Small intestine (tissue), 16 donors: ENCODE data around the gene SNAI3. TPM values are rescaled to one million over a fixed set of nuclear protein-coding genes. Genes with fewer than 3 reads are reported as not detected.
A peak's percentile ranks its signal among the peaks of the same experiment; 100 is the strongest.

ENCODE experiments used
- DNase-seq, 2 donors: peaks; one replicate each; pipeline versions ENCODE4 v3.0.0 to v3.0.0-alpha.2; 2013
- FAIRE-seq: peaks from 2 replicates; lab custom pipeline; 2012; peaks lifted over from hg19 to GRCh38; lab: Jason Lieb, UNC
- H3K27ac ChIP-seq, 3 donors: one replicate each; pipeline ENCODE4 v1.5.1; 2013; ENCODE audit warnings: low read length in 2 of 3, mild to moderate bottlenecking in 2 of 3, control low read depth in 1 of 3, inconsistent platforms in 1 of 3, low read depth in 1 of 3, moderate library complexity in 1 of 3
- H3K27me3 ChIP-seq, 3 donors: one replicate each; pipeline ENCODE4 v1.6.1; 2013; ENCODE audit warnings: low read length in 3 of 3, inconsistent platforms in 1 of 3; ENCODE audit not compliant: control insufficient read depth in 3 of 3, insufficient read depth in 3 of 3
- H3K36me3 ChIP-seq, 3 donors: one replicate each; pipeline ENCODE4 v1.6.1; 2013; ENCODE audit warnings: low read length in 3 of 3, inconsistent platforms in 1 of 3, low read depth in 1 of 3, mild to moderate bottlenecking in 1 of 3, moderate library complexity in 1 of 3; ENCODE audit not compliant: control insufficient read depth in 3 of 3, insufficient read depth in 2 of 3
- H3K4me1 ChIP-seq, 3 donors: one replicate each; pipeline ENCODE4 v1.6.1; 2013; ENCODE audit warnings: low read length in 2 of 3, inconsistent platforms in 1 of 3, low read depth in 1 of 3, mild to moderate bottlenecking in 1 of 3, moderate library complexity in 1 of 3; ENCODE audit not compliant: control insufficient read depth in 3 of 3, insufficient read depth in 2 of 3
- H3K4me3 ChIP-seq, 3 donors: one replicate each; pipeline ENCODE4 v1.5.1; 2013; ENCODE audit warnings: low read length in 3 of 3, control low read depth in 1 of 3, inconsistent platforms in 1 of 3, low read depth in 1 of 3, mild to moderate bottlenecking in 1 of 3, moderate library complexity in 1 of 3
- H3K9me3 ChIP-seq, 2 donors: one replicate each; pipeline ENCODE4 v1.6.1; 2013; ENCODE audit warnings: low read depth in 1 of 2, low read length in 1 of 2; ENCODE audit not compliant: control insufficient read depth in 2 of 2, insufficient read depth in 1 of 2
- WGBS, 3 donors: extraction: QIAGEN DNeasy Blood & Tissue Kit; methylation state at CpG; one replicate each; pipeline ENCODE4 v1.1.7; 2013; 5-methylcytosine and 5-hydroxymethylcytosine counted together
- long read RNA-seq, 10 donors: transcript quantifications; one replicate each; lab custom pipeline, GENCODE V29; 2026
- polyA plus RNA-seq, 4 donors: library from polyadenylated mRNA; stranded (reverse) in 3 of 4; unstranded in 1 of 4; fragments of 200-250 nt in 3 of 4; fragments of 120-200 nt in 1 of 4; gene quantifications; one replicate each; pipeline versions ENCODE4 v1.2.1 to v1.2.3, GENCODE V29; 2013
- donor health status: healthy with polysubstance abuse.
- donor health status: control.
- donor health status: control.
- donor health status: Bipolar disorder and iron deficiency.
- donor health status: healthy.

SNAI3 gene
- 1 to 10 TPM in 2 of 4 donors, under 1 TPM in 2; 0.45 to 3.2 (median 0.86) TPM for polyA plus RNA-seq
- long read RNA-seq, donor 1: 0 reads
- long read RNA-seq, donor 2: 0 reads
- long read RNA-seq, donor 3: 0 reads
- long read RNA-seq, donor 4: 0 reads
- long read RNA-seq, donor 5: 0 reads
- long read RNA-seq, donor 6: 0 reads
- long read RNA-seq, donor 7: 0 reads
- long read RNA-seq, donor 8: 0 reads
- long read RNA-seq, donor 9: 0 reads
- long read RNA-seq, donor 10: 0 reads

DNA sequence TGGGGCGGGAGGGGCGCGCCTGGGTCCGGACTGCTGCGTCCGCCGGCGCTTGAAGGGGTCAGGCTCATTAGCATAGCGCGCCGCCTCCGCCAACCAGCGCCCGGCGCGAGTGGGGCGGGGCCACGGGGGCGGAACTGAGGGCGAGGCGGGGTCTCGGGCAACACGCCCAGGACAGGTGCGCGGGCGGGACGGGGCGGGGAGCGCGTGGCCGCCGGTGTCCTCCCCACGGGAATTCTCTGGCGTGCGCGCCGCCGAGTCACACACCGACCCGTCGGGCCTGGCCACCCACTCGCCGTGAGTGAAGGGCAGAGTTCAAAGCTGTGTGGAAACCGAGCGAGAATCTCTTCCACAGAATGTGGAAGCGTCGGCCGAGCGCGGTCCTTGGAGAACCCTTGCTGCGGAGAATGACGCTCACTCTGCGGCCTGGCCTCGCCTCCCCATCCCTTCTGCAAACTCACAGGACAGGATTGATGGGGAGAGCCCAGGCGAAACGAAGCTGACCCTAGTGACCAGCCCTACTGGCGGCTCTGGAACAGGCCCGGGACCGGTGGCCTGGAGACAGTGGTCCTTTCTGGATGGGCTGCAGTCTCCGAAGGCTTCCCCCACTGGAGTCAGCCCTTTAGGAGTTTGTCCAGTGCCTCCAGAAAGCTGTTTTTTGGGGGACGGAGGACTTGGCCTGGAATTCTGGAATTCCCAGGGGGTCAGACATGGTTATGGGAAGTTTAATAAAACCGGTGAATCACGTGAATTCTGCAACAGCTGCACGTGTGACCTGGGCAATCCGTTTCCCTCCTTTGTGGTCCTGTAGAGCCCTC is at the start of gene SNAI3:
Gene SNAI3 (minus strand): TSS at position 69 of the 815 bp plus-strand sequence. CDS start 101 bp downstream, outside the sequence.
- peak within 1 kb of the TSS; percentile 41 to 60 (median 51) for H3K4me3 ChIP-seq
- peaks cover 0 to 45% (median 2%) of the 10 kb centered on the region in 3 donors for H3K27me3 ChIP-seq
- H3K36me3 ChIP-seq: no peaks in the 10 kb centered on the region
- 4 to 6% (median 6%) methylated on average over 44 to 65 of the region's 65 CpGs for WGBS, 3 donors
- DNase-seq: peak; percentile 85 to 93
- peak within 1 kb of the TSS in 2 of 3 donors; percentile 21 to 71 for H3K27ac ChIP-seq
- no peaks in the 10 kb centered on the region for H3K9me3 ChIP-seq
- no peak for FAIRE-seq
- peaks cover 2 to 38% (median 5%) of the 10 kb centered on the region in 3 donors for H3K4me1 ChIP-seq

DNA sequence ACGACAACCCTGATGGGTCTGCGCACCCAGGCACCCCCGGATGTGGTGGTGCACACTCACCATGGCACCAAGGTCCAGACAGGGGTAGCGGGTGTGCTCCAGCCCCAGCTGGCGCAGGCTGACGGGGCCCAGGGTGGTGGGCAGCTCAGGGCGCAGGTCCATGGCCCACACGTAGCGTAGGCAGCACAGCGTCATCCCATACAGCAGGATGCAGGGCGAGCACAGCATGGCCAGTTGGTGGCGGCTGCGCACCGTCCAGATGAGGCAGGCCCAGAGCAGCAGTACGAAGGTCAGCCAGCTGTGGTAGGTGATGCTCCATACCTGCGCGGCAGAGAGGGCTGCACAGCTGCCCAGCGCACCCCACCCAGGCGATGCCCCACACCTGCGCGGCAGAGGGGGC is 49.8 kb upstream of the SNAI3 start:
- FAIRE-seq (no peak), DNase-seq (no peak)
- no peaks in the 10 kb centered on the region for H3K27me3 ChIP-seq
- H3K9me3 ChIP-seq: no peaks in the 10 kb centered on the region
- no peaks in the 10 kb centered on the region for H3K4me1 ChIP-seq
- H3K4me3 ChIP-seq: no peak overlapping the region
- H3K27ac ChIP-seq: no peak overlapping the region
- H3K36me3 ChIP-seq: peaks cover 2 to 97% (median 19%) of the 10 kb centered on the region in 3 donors
- WGBS, 3 donors: 96 to 97% (median 96%) methylated on average over 15 to 21 of the region's 21 CpGs

DNA sequence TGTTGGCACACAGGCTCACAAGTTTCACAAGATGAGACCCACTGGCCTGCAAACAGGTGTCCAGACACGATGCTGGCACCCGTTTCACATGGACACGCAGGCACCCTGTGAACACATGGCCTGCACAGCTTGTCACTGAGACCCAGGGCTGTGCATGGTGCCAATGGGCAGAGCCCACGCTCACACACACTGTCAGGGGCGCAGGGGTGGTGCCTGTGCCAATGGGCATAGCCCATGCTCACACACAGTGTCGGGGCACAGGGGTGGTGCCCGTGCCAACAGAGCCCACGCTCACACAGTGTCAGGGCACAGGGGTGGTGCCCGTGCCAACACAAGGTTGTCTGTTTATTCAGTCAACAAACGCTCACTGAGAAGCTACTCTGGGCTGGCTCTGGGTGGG is 49.3 kb upstream of the SNAI3 start:
- Histone ChIP-seq H3K4me1 (no peaks in the 10 kb centered on the region), H3K4me3 (no peak overlapping the region), H3K36me3 (peaks cover 2 to 97% (median 19%) of the 10 kb centered on the region in 3 donors), H3K27ac (no peak overlapping the region), H3K9me3 (no peaks in the 10 kb centered on the region), H3K27me3 (no peaks in the 10 kb centered on the region)
- FAIRE-seq: no peak
- 88 to 93% (median 92%) methylated on average over 10 of the region's 10 CpGs for WGBS, 3 donors
- no peak for DNase-seq

DNA sequence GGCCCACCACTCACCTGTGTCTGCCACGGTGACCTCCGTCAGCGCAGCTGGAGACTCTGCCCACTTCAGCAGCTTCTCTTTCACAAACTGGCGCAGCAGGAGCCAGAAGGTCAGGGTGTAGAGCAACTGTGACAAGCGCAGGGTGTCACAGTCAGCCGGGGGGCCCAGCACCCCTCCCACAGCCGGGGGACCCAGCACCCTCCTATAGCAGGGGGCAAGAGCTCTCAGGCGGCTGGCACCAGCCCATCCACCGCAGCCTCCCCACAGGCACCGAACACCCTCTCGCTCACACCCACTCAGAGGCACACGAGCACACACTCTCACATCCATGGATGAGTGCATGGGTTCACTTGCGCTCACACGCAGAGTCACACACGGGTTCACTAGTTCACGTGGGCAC is 48.8 kb upstream of the SNAI3 start:
- Histone ChIP-seq H3K27me3 (no peaks in the 10 kb centered on the region), H3K9me3 (no peaks in the 10 kb centered on the region), H3K27ac (no peak overlapping the region), H3K4me3 (no peak overlapping the region), H3K4me1 (no peaks in the 10 kb centered on the region), H3K36me3 (peaks cover 2 to 95% (median 16%) of the 10 kb centered on the region in 3 donors)
- FAIRE-seq (no peak), DNase-seq (no peak)
- 92 to 95% (median 94%) methylated on average over 14 to 16 of the region's 16 CpGs for WGBS, 3 donors

DNA sequence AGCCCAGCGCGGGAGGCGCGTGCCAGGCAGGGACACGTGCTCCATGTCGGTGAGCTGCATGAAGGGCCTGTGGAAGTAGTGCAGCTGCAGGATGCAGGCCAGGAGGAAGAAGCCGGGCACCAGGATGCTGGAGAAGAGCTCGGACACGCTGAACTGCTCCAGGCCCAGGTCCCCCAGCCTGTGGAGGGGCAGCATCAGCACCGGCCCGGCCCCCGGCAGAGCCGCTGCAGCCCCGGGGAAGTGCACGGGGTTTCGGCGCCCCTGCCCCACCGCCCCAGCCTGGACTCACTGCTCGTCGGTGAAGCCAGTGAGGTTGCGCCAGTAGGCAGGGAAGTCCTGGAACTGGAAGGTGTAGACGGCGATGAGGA is 48.0 kb upstream of the SNAI3 start:
- Histone ChIP-seq H3K4me3 (no peak overlapping the region), H3K36me3 (peaks cover 2 to 91% (median 14%) of the 10 kb centered on the region in 3 donors), H3K27me3 (no peaks in the 10 kb centered on the region), H3K27ac (no peak overlapping the region), H3K9me3 (no peaks in the 10 kb centered on the region), H3K4me1 (no peaks in the 10 kb centered on the region)
- DNase-seq (no peak), FAIRE-seq (no peak)
- 83 to 91% (median 89%) methylated on average over 23 of the region's 23 CpGs for WGBS, 3 donors

DNA sequence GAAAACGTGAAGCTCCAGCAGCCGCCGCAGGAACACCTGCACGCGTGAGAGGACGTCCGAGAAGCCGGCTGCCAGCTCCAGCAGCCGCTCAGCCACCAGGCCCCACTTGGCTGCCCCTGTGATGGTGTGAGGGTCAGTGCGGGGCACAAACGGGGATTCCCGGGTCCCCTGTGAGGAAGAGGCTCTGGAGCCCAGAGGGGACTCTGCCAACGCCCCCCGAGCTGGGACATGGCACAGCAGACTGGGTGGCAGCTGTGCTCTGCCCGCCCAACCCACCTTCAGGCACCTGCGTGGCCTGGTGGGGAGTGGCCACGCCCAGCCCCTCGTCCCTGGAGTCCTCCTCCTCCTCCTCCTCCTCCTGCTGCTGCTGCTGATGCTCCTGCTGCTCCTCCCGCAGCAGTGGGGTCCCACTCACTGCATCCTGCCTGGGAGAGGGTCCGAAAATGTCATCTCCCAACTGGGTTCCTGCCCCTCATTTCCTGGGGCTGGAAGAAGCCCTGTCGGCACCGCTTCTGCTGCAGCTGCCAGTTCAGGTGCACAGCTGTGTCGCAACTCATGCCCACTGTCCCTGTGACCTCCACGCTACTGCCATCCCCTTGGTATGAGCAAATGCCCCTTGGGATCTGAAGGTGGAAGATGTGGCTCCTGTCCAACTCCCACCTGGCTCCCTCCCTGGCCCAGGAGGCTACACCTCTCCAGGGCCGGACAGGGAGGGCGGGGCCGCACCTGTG is 47.5 kb upstream of the SNAI3 start:
- 77 to 87% (median 80%) methylated on average over 22 to 27 of the region's 27 CpGs for WGBS, 3 donors
- H3K4me1 ChIP-seq: no peaks in the 10 kb centered on the region
- peaks cover 2 to 86% (median 14%) of the 10 kb centered on the region in 3 donors for H3K36me3 ChIP-seq
- H3K27me3 ChIP-seq: no peaks in the 10 kb centered on the region
- H3K9me3 ChIP-seq: no peaks in the 10 kb centered on the region
- no peak overlapping the region for H3K27ac ChIP-seq
- FAIRE-seq (no peak), DNase-seq (no peak)
- no peak overlapping the region for H3K4me3 ChIP-seq

DNA sequence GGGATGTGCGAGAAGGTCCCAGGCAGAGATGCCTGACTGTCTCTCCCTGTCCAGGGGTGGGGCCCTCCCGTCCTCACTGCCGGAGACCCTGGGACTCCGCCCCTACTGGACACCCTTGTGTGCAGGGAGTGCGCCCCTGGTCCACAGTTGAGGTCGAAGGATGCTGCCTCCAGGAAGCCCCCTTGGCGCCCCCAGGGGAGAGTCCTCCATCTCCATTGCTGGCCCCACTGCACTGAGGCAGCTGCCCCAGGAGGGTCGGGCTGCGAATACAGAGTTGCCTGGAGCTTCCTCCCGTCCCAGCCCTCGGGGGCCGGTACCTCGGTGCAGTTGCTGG is 46.6 kb upstream of the SNAI3 start:
- Histone ChIP-seq H3K9me3 (no peaks in the 10 kb centered on the region), H3K27me3 (no peaks in the 10 kb centered on the region), H3K4me1 (no peaks in the 10 kb centered on the region), H3K4me3 (no peak overlapping the region), H3K27ac (no peak overlapping the region), H3K36me3 (peaks cover 2 to 80% (median 14%) of the 10 kb centered on the region in 3 donors)
- DNase-seq (no peak), FAIRE-seq (no peak)
- WGBS, 3 donors: 84 to 93% (median 91%) methylated on average over 13 of the region's 13 CpGs

DNA sequence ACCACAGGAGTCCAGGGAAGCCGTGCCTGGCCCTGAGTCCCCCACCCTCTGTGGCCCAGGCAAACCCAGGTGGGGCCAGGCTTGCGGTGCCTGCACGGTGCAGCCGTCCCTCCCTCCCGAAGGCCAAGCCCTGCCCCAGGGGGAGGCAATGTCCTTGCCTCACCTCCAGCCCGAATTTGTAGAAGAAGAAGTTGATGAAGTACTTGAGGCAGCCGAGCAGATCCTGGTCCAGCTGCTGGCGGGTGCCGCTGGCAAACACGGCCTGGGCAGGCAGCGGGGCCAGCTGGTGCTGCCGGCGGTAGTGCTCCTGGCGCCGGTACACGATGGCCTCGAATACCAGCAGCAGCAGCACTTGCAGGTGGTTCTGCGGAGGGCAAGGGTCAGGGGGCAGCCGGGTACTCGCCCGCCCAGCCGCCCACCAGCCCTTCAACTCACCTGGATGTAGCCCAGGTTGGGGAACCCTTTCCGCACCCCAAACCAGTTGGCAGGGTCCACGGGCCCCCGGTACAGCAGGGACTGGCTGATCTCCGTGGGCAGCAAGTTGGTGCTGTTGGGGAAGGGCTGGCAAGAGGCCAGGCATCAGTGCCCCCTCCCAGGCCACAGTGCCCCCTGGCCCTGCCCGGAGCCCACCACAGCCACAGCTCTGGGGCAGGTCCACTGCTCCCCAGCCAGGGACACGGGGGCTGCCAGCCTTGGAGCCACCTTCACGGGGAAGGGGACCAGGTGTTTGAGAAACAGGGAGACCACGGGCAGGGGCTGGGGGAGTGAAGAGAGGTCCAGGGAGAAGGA is 46.1 kb upstream of the SNAI3 start:
- Histone ChIP-seq H3K4me1 (no peaks in the 10 kb centered on the region), H3K27me3 (no peaks in the 10 kb centered on the region), H3K36me3 (peaks cover 2 to 80% (median 14%) of the 10 kb centered on the region in 3 donors), H3K4me3 (no peak overlapping the region), H3K27ac (no peak overlapping the region), H3K9me3 (no peaks in the 10 kb centered on the region)
- WGBS, 3 donors: 66 to 81% (median 73%) methylated on average over 30 of the region's 30 CpGs
- no peak for DNase-seq
- no peak for FAIRE-seq
